ENCODE measurements around the gene MSX1. TPM values are rescaled to one million over a fixed set of nuclear protein-coding genes. Genes with fewer than 3 reads are reported as not detected.

Gene MSX1
- polyA plus RNA-seq, 1 experiment: 6.9 TPM

DNA sequence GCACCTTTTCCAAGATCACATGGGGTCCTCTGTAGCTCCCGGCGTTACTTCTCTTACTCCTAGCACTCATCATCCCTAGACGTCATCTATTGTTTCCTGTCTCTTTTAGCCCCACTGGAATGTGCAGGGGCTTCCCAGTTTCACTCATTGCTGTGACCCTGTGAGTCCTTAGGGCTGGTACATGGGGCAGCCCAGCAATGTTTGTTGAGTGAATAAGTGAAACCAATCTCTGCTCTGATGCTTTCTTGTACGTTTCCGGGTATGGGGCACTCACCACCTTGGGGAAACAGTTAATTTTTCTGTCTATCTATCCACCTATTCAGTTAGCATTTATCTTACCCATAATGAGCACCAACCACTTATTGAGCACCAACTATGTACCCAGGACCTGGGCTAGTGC lies 16.1 kb downstream of the MSX1 start:
- no peaks in the 10 kb centered on the region for H3K36me3 ChIP-seq (ENCODE audit: control insufficient read depth, insufficient read depth, low read length)
- ChIA-PET CTCF (interaction anchor here (1.9 kb wide), 1 partner anchor 12 kb away, joined by 9 read pairs; no protein-coding TSS in a partner anchor), POLR2A (no interaction called here)
- H3K4me3 ChIP-seq (ENCODE audit: low read depth, low read length): no peak overlapping the region
- H3K27me3 ChIP-seq (ENCODE audit: control insufficient read depth, insufficient read depth, low read length): peaks cover 32% of the 10 kb centered on the region
- DNase-seq (ENCODE audit: low read depth): no peak
- TF ChIP-seq, protein P1, sequence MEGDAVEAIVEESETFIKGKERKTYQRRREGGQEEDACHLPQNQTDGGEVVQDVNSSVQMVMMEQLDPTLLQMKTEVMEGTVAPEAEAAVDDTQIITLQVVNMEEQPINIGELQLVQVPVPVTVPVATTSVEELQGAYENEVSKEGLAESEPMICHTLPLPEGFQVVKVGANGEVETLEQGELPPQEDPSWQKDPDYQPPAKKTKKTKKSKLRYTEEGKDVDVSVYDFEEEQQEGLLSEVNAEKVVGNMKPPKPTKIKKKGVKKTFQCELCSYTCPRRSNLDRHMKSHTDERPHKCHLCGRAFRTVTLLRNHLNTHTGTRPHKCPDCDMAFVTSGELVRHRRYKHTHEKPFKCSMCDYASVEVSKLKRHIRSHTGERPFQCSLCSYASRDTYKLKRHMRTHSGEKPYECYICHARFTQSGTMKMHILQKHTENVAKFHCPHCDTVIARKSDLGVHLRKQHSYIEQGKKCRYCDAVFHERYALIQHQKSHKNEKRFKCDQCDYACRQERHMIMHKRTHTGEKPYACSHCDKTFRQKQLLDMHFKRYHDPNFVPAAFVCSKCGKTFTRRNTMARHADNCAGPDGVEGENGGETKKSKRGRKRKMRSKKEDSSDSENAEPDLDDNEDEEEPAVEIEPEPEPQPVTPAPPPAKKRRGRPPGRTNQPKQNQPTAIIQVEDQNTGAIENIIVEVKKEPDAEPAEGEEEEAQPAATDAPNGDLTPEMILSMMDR (IDR thresholded peaks at IDR 0.05; ENCODE audit: insufficient read depth, low read depth, low read length): no peak

DNA sequence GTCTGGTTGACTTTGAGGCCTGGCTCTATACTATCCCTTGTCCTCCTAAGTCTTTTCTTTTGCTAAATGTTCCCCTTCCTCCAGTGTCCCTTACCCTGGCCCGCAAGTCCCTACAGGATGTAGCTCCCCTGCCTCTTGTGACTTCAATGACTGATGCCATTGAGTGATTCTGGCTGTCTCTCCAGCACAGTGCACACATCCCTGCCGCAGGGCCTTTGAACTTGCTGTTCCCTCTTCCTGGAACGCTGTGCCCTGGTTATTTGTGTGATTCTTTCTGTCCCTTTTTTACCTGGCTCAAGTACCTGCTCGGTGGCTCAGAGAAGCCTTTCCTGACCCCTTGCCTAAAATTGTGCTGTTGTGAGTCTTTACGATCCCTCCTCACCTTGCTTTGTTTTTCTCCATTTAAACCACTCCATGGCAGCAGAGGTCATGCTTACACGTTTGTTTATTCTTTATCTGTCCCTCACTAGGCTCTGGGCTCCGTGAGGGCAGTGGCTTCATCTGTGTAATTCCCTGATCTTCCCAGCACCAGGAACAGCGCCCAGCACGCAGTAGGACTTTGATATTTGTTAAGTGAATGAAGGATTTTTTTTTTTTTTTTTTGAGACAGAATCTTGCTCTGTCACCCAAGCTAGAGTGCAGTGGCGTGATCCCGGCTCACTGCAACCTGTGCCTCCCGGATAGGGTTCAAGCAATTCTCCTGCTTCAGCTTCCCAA lies 17.6 kb downstream of the MSX1 start:
- Histone ChIP-seq H3K4me3 (ENCODE audit: low read depth, low read length) (no peak overlapping the region), H3K27me3 (ENCODE audit: control insufficient read depth, insufficient read depth, low read length) (peaks cover 20% of the 10 kb centered on the region), H3K36me3 (ENCODE audit: control insufficient read depth, insufficient read depth, low read length) (no peaks in the 10 kb centered on the region)
- TF ChIP-seq, protein P1 (IDR thresholded peaks at IDR 0.05; ENCODE audit: insufficient read depth, low read depth, low read length): no peak
- no peak for DNase-seq (ENCODE audit: low read depth)
- ChIA-PET CTCF (interaction anchor here (1.1 to 1.9 kb wide), 3 partner anchors 9 to 387 kb away, joined by 3 to 9 read pairs (median 4); no protein-coding TSS in a partner anchor), POLR2A (no interaction called here)

DNA sequence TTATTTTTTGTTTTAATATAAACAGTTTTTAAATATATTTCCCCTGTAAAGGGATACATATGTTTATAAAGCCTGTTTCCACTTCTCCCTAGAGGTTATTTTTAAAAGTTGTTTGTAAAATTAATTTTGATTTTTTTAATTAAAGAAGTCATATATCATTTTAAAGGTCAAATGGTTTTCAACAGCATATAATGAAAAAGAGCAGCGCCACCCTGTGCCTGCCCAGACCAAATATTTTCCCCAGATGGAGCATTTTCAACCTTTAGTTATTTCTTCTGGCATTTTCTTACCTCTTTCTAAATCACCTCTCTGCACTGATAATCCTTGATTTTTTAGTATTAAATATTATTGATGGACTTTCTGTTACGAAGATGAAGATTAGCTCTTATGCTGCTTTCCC lies 21.0 kb downstream of the MSX1 start:
- no peak for DNase-seq (ENCODE audit: low read depth)
- Histone ChIP-seq H3K36me3 (ENCODE audit: control insufficient read depth, insufficient read depth, low read length) (no peaks in the 10 kb centered on the region), H3K27me3 (ENCODE audit: control insufficient read depth, insufficient read depth, low read length) (0 out of 2 replicates have a peak, but pooled peaks cover under 1% of the 10 kb centered on the region), H3K4me3 (ENCODE audit: low read depth, low read length) (no peak overlapping the region)
- TF ChIP-seq, protein P1 (IDR thresholded peaks at IDR 0.05; ENCODE audit: insufficient read depth, low read depth, low read length): peak; percentile 40
- ChIA-PET CTCF (interaction anchor here (0.6 to 1.4 kb wide), 6 partner anchors 10 to 435 kb away, joined by 3 to 4 read pairs (median 3); no protein-coding TSS in a partner anchor), POLR2A (no interaction called here)

DNA sequence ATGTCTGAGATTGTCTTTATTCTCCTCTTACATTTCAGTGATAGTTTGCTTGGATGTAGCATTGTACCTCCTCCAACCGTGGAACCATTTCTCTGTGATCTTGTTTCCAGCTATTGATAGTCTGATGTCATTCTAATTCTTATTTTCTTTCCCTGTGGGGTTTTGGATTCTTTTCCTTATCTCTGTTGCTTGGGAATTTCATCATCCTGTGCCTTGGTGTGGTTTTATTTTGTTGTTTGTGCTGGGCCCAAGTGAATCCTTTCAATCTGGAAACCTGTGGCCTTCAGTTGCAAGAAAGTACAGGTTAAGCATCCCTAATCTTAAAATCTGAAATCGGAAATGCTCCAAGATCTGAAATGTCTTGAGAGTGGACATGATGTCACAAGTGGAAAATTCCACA lies 22.0 kb downstream of the MSX1 start:
- no peak for DNase-seq (ENCODE audit: low read depth)
- Histone ChIP-seq H3K4me3 (ENCODE audit: low read depth, low read length) (no peak overlapping the region), H3K27me3 (ENCODE audit: control insufficient read depth, insufficient read depth, low read length) (no peaks in the 10 kb centered on the region), H3K36me3 (ENCODE audit: control insufficient read depth, insufficient read depth, low read length) (no peaks in the 10 kb centered on the region)
- ChIA-PET POLR2A (no interaction called here), CTCF (interaction anchor here (1.0 to 1.2 kb wide), 2 partner anchors 36 to 400 kb away, joined by 3 read pairs; no protein-coding TSS in a partner anchor)
- TF ChIP-seq, protein P1 (IDR thresholded peaks at IDR 0.05; ENCODE audit: insufficient read depth, low read depth, low read length): no peak

DNA sequence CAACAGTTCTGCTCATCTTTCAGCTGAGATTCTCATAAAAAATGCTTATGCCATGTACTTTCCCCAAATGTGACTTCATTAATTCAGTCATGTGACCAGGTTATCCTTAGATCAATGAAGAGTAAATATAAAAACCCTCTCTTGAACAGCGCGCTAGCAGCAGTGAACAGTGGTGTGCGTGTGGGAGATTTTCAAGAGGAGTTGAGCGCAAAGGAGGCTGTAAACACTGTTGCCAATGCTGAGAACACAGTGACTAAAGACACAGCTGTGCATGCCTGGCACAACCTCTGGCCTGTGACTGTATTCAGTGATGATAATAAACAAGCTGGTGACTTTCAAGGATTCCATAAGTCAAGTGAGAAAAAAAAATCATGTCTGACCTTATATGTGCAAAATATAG lies 25.1 kb downstream of the MSX1 start:
- H3K36me3 ChIP-seq (ENCODE audit: control insufficient read depth, insufficient read depth, low read length): no peaks in the 10 kb centered on the region
- no peak overlapping the region for H3K4me3 ChIP-seq (ENCODE audit: low read depth, low read length)
- ChIA-PET POLR2A (no interaction called here), CTCF (no interaction called here)
- H3K27me3 ChIP-seq (ENCODE audit: control insufficient read depth, insufficient read depth, low read length): no peaks in the 10 kb centered on the region; the same call in 1 of the 2 replicates
- DNase-seq (ENCODE audit: low read depth): no peak
- TF ChIP-seq, protein P1 (IDR thresholded peaks at IDR 0.05; ENCODE audit: insufficient read depth, low read depth, low read length): no peak

Data from BJ (cell line).